Gastrocnemius medialis (tissue), 4 donors: ENCODE results near the gene GPR152.
"Not testable (repeated sequence)": the region's sequence is repeated elsewhere in the genome, so short reads cannot be mapped to it uniquely, and the experiment has no call there.

Experiments
- POLR2A ChIP-seq, 2 donors: fragments of 450-650 bp; IDR thresholded peaks; one replicate each; pipeline ENCODE4 v1.6.1; 2017; ENCODE audit warnings: antibody characterized with exemption in 2 of 2, mild to moderate bottlenecking in 2 of 2, moderate library complexity in 2 of 2
- TF ChIP-seq, protein P1 (sequence below), 5 experiments: fragments of 450-650 bp in 3 of 5; fragments of 200-600 bp in 2 of 5; sonication (generic) in 2 of 5; IDR thresholded peaks in 4 of 5; conservative IDR thresholded peaks in 1 of 5; 1 replicate in 4 of 5; 2 replicates in 1 of 5; pipeline ENCODE4 v1.5.1; 2016 to 2019; ENCODE audit warnings: antibody characterized with exemption in 5 of 5, mild to moderate bottlenecking in 3 of 5, moderate library complexity in 3 of 5

DNA sequence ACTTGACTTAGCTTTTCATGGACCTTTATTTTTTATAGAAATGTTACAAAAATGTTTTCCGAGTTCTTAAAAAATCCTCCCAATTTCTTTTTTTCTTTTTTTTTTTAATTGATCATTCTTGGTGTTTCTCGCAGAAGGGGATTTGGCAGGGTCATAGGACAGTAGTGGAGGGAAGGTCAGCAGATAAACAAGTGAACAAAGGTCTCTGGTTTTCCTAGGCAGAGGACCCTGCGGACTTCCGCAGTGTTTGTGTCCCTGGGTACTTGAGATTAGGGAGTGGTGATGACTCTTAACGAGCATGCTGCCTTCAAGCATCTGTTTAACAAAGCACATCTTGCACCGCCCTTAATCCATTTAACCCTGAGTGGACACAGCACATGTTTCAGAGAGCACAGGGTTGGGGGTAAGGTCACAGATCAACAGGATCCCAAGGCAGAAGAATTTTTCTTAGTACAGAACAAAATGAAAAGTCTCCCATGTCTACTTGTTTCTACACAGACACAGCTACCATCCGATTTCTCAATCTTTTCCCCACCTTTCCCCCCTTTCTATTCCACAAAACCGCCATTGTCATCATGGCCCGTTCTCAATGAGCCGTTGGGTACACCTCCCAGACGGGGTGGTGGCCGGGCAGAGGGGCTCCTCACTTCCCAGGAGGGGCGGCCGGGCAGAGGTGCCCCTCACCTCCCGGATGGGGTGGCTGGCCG, 25.0 kb upstream of the GPR152 start:
- not testable (repeated sequence) for TF ChIP-seq POLR2A (IDR thresholded peaks at IDR 0.05)
- TF ChIP-seq, protein P1, sequence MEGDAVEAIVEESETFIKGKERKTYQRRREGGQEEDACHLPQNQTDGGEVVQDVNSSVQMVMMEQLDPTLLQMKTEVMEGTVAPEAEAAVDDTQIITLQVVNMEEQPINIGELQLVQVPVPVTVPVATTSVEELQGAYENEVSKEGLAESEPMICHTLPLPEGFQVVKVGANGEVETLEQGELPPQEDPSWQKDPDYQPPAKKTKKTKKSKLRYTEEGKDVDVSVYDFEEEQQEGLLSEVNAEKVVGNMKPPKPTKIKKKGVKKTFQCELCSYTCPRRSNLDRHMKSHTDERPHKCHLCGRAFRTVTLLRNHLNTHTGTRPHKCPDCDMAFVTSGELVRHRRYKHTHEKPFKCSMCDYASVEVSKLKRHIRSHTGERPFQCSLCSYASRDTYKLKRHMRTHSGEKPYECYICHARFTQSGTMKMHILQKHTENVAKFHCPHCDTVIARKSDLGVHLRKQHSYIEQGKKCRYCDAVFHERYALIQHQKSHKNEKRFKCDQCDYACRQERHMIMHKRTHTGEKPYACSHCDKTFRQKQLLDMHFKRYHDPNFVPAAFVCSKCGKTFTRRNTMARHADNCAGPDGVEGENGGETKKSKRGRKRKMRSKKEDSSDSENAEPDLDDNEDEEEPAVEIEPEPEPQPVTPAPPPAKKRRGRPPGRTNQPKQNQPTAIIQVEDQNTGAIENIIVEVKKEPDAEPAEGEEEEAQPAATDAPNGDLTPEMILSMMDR (IDR thresholded peaks at IDR 0.05 in 4 of 5, conservative IDR thresholded peaks at IDR 0.05 in 1 of 5): not testable (repeated sequence)
